Natural killer cell treated with Interleukin-12 subunit alpha and Interleukin-12 subunit beta and Interleukin-15 and Interleukin-18, amount 100 ng/mL, for 72 hours (primary cell): ENCODE results near the gene COPZ1. TPM values are rescaled to one million over a fixed set of nuclear protein-coding genes. Genes with fewer than 3 reads are reported as not detected.

Experiments
- ATAC-seq, 2 donors: fragments of 150-1000 bp; cut with Tn5 transposase in 1 of 2; sonication (Bioruptor Pico), chemical (Tn5 transposase) in 1 of 2; 2 replicates each; pipeline ENCODE4 v1.10.0; 2021
- DNase-seq: peaks from one replicate; pipeline ENCODE4 v3.0.0; 2022; ENCODE audit warnings: low spot score
- H3K27ac Mint-ChIP-seq, 2 donors: 1 replicate in 1 of 2; 2 replicates in 1 of 2; pipeline ENCODE4 v1.8.0; 2022; ENCODE audit warnings: mixed read lengths in 2 of 2, mild to moderate bottlenecking in 1 of 2, moderate library complexity in 1 of 2
- H3K27me3 Mint-ChIP-seq, 2 donors: 1 replicate in 1 of 2; 2 replicates in 1 of 2; pipeline ENCODE4 v1.8.0; 2022; ENCODE audit warnings: mixed read lengths in 2 of 2
- H3K36me3 Mint-ChIP-seq: one replicate; pipeline ENCODE4 v1.8.0; 2022; ENCODE audit warnings: mixed read lengths
- H3K4me1 Mint-ChIP-seq, 2 donors: 1 replicate in 1 of 2; 2 replicates in 1 of 2; pipeline ENCODE4 v1.8.0; 2022; ENCODE audit warnings: low read depth in 2 of 2, mixed read lengths in 2 of 2, mild to moderate bottlenecking in 1 of 2
- H3K4me3 Mint-ChIP-seq: one replicate; pipeline ENCODE4 v1.8.0; 2022; ENCODE audit warnings: mixed read lengths
- H3K9me3 Mint-ChIP-seq: 2 replicates; pipeline ENCODE4 v1.8.0; 2022; ENCODE audit warnings: mixed read lengths
- total RNA-seq, 2 donors: library from RNA; stranded (reverse); gene quantifications; one replicate each; pipeline ENCODE4 v1.2.3, GENCODE V29; 2022

Gene COPZ1
- total RNA-seq, 2 donors from 2014 or later = 111 to 158 TPM

DNA sequence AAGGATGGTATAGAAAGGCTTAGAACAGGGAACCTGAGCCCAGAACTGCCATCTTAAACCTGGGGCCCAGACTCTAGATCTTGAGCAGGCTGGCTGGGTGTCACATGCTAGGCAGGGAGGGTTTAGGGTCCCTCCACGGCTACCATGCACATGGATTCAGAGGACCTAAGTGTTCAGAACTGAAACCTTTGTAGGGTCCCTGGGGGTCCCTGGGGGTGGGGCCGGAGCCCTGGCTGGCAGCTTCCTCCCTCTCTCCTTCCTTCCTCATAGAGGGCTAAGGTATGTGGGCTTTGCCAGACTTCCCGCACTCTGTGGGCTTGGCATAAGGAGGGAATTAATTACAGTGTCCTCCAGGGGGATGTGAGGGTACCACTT, 64.2 kb downstream of the COPZ1 start:
- Mint-ChIP-seq H3K4me3 (no peak overlapping the region), H3K27ac (no peak overlapping the region), H3K36me3 (no peaks in the 10 kb centered on the region), H3K27me3 (no peaks in the 10 kb centered on the region), H3K4me1 (peaks cover 24 to 27% of the 10 kb centered on the region in 2 donors), H3K9me3 (no peaks in the 10 kb centered on the region)
- DNase-seq = no peak
- no peak for ATAC-seq

DNA sequence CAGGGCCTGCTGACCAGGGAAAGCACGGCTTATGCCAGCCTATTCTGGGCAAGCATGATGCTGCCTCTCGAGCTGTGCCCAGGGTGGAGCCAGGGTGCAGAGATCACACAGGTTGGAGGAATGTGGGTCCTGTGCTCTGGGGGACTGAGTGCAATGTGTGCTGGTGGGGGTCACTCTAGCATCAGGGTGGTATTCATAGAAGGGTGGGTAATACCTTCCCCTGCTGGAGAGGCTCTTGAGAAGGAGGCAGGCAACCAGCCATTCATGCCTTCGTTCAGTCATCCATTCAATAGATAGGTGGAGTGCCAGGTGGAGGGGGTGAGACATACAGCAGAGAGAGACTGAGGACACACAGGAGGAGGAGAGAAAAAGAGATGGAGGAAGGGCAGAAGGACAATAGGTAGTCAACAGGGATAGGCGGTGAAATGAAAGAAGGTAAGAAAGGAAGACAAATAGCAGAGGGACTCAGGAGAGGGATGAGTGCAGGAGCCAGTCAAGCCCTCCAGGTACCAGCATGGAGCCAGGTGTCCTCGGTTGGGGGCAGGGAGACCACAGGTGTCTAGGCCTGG, 64.8 kb downstream of the COPZ1 start:
- Mint-ChIP-seq H3K36me3 (no peaks in the 10 kb centered on the region), H3K4me3 (peak overlapping the region; percentile 64), H3K9me3 (no peaks in the 10 kb centered on the region), H3K4me1 (peaks cover 29 to 32% of the 10 kb centered on the region in 2 donors), H3K27ac (peak overlapping the region in 1 of 2 donors; percentile 3), H3K27me3 (no peaks in the 10 kb centered on the region)
- DNase-seq (no peak), ATAC-seq (no peak)

DNA sequence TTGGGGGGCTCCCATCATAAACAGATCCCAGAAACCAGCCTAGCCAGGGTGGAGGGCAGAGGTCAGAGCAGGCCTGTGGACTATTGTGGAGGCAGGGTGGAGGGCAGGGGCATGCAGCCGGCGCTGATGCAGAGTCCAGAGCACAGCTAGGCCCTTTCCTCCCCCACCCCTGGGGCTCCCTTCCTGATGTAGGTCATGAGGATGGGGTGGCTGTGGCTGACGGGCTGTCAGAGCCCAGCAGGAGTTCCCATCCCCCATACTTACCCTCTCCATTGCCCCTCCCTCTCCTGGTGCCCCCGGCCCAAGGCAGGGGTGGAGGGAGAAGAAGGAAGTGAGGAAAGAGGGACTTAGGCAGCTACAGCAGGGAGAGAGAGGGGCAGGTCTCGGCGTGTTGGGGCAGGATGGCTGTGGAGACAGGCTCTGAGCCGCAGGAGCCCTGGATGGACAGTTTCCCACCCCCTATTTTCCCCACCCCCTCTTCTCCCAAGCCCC, 65.3 kb downstream of the COPZ1 start:
- Mint-ChIP-seq H3K4me1 (peaks cover 32 to 34% of the 10 kb centered on the region in 2 donors), H3K4me3 (peak overlapping the region; percentile 64), H3K27me3 (no peaks in the 10 kb centered on the region), H3K27ac (peak overlapping the region in 1 of 2 donors; percentile 3), H3K36me3 (no peaks in the 10 kb centered on the region), H3K9me3 (no peaks in the 10 kb centered on the region)
- ATAC-seq (peak in 1 of 2 donors; percentile 10), DNase-seq (no peak)

DNA sequence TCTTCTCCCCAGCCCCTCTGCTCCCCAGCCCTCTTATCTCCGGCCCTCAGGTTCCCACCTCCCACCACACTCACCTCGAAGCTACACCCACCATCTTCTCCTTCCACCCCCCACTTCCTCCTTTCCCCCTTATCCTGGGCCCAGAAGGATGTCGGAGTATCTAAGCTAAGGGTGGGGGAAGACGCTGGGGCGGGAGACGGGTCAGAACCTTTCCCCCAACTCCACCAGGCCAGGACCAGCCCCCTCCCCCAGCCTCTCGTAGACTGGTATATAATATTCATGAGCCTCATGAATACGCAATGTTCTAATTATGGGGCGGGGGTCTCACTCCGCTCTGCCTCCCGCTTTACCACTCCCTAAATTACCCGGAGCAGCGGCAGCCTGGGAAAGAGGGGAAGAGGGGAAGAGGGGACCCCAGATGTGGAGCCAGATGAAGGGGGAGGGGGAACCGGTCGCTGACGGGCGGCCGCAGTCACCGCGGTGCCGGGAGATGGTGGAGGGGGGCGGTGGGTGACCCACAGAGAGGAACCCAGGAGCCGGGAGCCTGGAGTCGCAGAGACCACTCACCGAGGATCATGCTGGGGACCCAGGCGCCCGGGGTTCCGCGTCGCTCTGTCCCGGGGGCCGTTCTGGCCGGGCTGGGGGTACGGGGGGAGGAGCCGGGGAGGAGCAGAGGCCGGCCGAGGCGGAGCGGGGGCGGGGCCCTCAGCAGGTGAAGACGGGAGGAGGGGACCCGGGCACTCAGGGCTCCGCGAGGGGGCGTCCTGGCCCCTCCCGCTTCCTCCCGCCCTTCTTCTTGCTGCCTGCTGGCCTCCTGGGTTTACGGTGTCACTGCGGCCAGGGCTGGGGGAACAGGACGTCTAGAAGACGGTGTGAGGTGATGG, 66.0 kb downstream of the COPZ1 start:
- H3K36me3 Mint-ChIP-seq = no peaks in the 10 kb centered on the region
- no peaks in the 10 kb centered on the region for H3K27me3 Mint-ChIP-seq
- no peaks in the 10 kb centered on the region for H3K9me3 Mint-ChIP-seq
- H3K27ac Mint-ChIP-seq = peak overlapping the region in 1 of 2 donors; percentile 29
- H3K4me1 Mint-ChIP-seq = peaks cover 32 to 34% of the 10 kb centered on the region in 2 donors
- DNase-seq (peak; percentile 73), ATAC-seq (peak; percentile 84 to 88)
- peak overlapping the region; percentile 56 for H3K4me3 Mint-ChIP-seq

DNA sequence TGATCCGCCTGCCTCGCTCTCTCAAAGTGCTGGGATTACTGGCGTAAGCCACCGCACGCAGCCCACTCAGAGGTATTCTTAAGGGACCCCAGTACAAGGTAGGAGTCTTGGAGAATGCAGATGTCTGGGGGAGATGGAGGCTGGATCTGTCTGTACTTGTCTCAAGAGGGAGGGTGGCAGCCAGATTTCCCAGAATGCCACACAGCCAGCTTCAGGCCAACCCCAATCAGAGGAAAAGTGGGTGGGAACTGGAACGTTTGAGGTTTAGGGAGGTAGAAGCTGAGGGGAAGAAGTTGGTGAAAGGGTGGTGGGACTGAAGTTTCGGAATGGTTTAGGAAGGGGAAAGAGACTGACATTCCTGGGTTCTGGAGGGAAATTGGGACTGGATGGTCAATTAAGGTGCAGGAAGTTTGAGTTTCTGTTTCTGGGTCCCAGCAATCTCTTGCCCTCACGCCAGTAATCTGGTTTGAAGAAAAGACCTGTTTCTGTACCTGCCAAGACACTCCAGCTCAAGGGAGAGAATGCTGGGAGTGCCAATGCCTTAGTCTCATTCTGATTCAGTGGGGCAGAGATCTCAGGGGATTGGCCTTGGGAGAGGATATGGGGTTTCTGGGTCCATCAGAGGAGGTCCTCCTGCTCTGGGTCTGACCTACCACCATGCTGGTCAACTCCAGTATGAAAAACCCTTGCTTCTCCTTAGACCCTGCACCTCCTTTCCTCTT, 67.7 kb downstream of the COPZ1 start:
- H3K4me1 Mint-ChIP-seq = peaks cover 38 to 39% of the 10 kb centered on the region in 2 donors
- H3K36me3 Mint-ChIP-seq = peaks cover 6% of the 10 kb centered on the region
- H3K27me3 Mint-ChIP-seq = no peaks in the 10 kb centered on the region
- H3K27ac Mint-ChIP-seq = no peak overlapping the region
- H3K9me3 Mint-ChIP-seq = no peaks in the 10 kb centered on the region
- H3K4me3 Mint-ChIP-seq = peak overlapping the region; percentile 17
- ATAC-seq (no peak), DNase-seq (no peak)

DNA sequence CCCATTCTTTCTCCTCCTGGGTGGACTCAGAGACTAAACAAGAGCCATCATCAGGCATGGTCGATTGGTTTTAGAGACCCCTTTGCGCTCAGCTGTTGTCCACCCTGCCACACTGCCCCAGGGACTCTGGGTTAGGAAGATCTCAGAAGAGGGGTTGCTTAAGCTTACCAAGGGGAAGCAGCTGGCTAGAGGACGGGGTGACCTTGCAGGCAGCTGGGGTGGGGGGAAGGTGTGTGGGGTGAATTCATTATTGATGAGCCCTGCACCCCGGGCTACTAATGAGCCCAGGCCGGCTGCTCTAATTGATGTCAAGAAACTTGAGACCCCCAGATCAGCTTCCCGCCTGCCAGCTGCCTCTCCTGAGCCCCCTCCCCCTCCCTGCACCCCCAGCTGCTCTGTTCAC, 68.3 kb downstream of the COPZ1 start:
- peaks cover 38 to 39% of the 10 kb centered on the region in 2 donors for H3K4me1 Mint-ChIP-seq
- H3K36me3 Mint-ChIP-seq = peaks cover 11% of the 10 kb centered on the region
- no peaks in the 10 kb centered on the region for H3K9me3 Mint-ChIP-seq

DNA sequence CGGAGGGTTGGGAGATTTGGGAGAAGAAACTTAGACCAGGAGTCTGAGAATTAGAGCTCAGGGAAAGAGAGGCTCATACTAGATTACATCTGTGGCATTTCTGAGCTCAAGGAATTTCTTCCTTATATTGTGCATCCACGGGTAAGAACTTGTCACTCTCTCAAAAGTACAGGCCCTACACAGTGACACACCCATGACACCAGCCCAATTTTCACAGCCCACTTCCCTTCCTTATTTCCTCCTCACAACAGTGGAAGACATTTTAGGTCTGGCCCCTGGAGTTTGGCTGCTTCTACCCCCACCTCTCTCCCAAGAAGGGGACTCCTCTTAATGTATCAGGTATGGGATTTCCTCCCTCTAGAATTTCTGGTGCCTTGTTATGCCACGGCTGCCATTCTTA, 68.8 kb downstream of the COPZ1 start:
- peak overlapping the region; percentile 47 for H3K4me3 Mint-ChIP-seq
- H3K36me3 Mint-ChIP-seq = peaks cover 12% of the 10 kb centered on the region
- DNase-seq (no peak), ATAC-seq (no peak)
- H3K9me3 Mint-ChIP-seq = no peaks in the 10 kb centered on the region
- peak overlapping the region; percentile 54 to 90 for H3K27ac Mint-ChIP-seq
- H3K4me1 Mint-ChIP-seq = peaks cover 38 to 39% of the 10 kb centered on the region in 2 donors
- no peaks in the 10 kb centered on the region for H3K27me3 Mint-ChIP-seq

More for the DNA sequence above, 68.3 kb downstream of the COPZ1 start:
- ATAC-seq = no peak
- no peak overlapping the region for H3K4me3 Mint-ChIP-seq
- H3K27ac Mint-ChIP-seq = no peak overlapping the region
- no peak for DNase-seq
- H3K27me3 Mint-ChIP-seq = no peaks in the 10 kb centered on the region

DNA sequence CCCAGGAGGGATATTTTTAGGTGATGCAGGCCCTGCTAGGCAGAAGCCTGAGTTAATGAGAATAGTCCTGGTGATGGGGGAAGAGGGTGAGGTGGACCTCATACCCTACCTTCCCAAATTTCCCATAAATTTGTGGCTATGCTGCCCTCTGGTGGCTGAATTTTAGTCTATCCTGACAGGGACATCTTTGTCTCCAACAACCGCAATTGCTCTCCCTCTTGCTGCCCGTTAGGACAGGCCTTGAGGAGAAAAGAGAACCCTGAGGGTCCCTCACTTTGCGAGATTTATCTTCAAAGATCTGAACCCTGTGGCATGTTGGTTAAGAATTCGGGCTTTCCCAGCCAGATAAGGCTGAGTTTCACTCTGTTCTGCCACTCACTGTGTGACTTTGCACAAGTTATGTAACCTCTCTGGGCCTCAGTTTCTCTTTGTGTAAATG, 69.4 kb downstream of the COPZ1 start:
- no peak for DNase-seq
- Mint-ChIP-seq H3K27ac (peak overlapping the region; percentile 54 to 90), H3K4me3 (peak overlapping the region; percentile 47)

DNA sequence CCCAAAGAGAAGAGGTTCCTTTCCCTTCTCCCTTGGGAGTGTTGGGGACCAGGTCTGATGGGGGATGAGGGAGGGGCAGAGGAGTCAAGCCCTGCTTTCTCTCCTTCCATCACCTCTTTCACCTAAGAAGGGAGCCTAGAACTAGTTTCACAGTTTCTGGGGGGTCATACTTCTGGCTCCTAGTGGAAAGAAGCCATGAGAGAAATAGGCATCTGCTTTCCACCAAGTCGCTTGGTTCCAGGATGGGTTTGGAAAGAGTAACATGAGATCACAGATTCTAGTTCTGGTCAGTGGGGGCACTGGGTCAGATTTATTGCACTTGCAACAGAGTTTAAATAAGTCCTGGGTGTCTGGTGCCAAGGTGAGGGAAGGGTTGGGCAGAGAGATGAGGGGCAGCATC, 70.1 kb downstream of the COPZ1 start:
- H3K36me3 Mint-ChIP-seq = peaks cover 21% of the 10 kb centered on the region
- no peaks in the 10 kb centered on the region for H3K27me3 Mint-ChIP-seq
- ATAC-seq (no peak), DNase-seq (no peak)
- peaks cover 32 to 38% of the 10 kb centered on the region in 2 donors for H3K4me1 Mint-ChIP-seq
- no peak overlapping the region for H3K4me3 Mint-ChIP-seq
- H3K9me3 Mint-ChIP-seq = no peaks in the 10 kb centered on the region
- peak overlapping the region; percentile 29 to 54 for H3K27ac Mint-ChIP-seq

More for the DNA sequence above, 69.4 kb downstream of the COPZ1 start:
- no peaks in the 10 kb centered on the region for H3K9me3 Mint-ChIP-seq
- ATAC-seq = no peak
- H3K27me3 Mint-ChIP-seq = no peaks in the 10 kb centered on the region
- peaks cover 17% of the 10 kb centered on the region for H3K36me3 Mint-ChIP-seq
- peaks cover 38 to 42% of the 10 kb centered on the region in 2 donors for H3K4me1 Mint-ChIP-seq

DNA sequence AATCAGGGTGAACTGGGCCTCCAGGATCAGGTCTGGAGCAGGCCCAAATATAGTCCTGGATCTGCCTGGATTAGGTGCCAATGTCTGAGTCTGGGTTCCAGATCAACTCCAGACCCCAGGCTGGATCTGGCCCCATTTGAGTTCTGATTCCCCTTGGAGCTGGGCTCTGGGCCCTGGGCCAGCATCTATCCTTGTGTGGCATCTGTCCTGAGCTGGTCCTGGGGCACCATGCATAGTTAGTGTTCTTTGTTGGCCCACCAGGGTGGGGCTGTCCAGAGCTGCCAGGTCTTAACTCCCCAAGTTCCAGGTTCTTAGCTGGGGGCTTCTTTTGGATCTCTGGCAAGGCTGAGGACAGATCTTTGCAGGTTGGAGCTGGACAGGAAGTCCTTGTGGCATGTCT, 70.6 kb downstream of the COPZ1 start:
- peaks cover 31 to 38% of the 10 kb centered on the region in 2 donors for H3K4me1 Mint-ChIP-seq
- H3K27ac Mint-ChIP-seq = no peak overlapping the region
- H3K27me3 Mint-ChIP-seq = no peaks in the 10 kb centered on the region
- H3K36me3 Mint-ChIP-seq = peaks cover 26% of the 10 kb centered on the region
- ATAC-seq (no peak), DNase-seq (no peak)
- no peak overlapping the region for H3K4me3 Mint-ChIP-seq
- no peaks in the 10 kb centered on the region for H3K9me3 Mint-ChIP-seq

DNA sequence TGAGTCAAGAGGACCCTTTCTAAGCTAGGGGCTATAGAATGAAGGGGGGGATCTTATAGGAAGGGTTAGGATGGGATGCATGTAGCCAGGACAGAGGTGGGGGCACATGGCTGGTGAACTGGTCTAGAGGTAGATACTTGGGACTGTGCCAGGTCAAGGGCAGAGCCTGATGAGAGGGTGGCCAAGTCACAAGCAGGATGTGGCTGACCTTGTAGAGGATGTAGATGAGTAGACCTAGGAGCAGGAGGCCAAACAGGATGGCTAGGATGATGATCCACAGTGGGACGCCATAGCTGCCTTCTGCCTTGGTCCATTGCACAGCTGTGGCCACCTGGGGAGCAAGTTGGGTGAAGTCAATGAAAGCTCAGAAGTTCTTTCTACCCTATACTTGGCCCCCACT, 72.2 kb downstream of the COPZ1 start:
- H3K4me1 Mint-ChIP-seq = peaks cover 24 to 31% of the 10 kb centered on the region in 2 donors
- peak overlapping the region; percentile 38 to 60 for H3K27ac Mint-ChIP-seq
- peaks cover 26% of the 10 kb centered on the region for H3K36me3 Mint-ChIP-seq
- H3K4me3 Mint-ChIP-seq = no peak overlapping the region
- H3K27me3 Mint-ChIP-seq = no peaks in the 10 kb centered on the region
- H3K9me3 Mint-ChIP-seq = no peaks in the 10 kb centered on the region
- DNase-seq (no peak), ATAC-seq (peak in 1 of 2 donors; percentile 37)

DNA sequence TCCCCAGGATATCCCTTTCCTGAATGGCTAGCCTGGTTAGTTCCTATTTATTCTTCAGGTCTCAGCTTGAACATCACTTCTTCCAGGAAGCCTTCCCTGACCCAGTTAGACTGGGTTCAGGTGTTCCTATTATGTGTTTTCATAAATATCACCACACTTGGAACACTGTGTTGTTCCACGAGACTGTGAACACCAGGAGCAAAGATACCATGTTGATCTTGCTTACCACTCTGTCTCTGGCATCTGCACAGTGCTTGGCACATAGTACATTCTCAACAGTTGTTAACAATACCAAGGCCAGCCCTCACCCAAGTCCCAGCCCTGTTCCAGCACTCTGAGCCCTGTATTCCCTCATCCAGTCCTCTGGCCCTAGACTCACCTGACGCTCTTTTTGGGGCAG, 73.3 kb downstream of the COPZ1 start:
- no peak overlapping the region for H3K4me3 Mint-ChIP-seq
- no peaks in the 10 kb centered on the region for H3K9me3 Mint-ChIP-seq
- peaks cover 18 to 27% of the 10 kb centered on the region in 2 donors for H3K4me1 Mint-ChIP-seq
- H3K36me3 Mint-ChIP-seq = peaks cover 26% of the 10 kb centered on the region
- H3K27me3 Mint-ChIP-seq = no peaks in the 10 kb centered on the region
- no peak overlapping the region for H3K27ac Mint-ChIP-seq
- no peak for ATAC-seq
- DNase-seq = no peak

DNA sequence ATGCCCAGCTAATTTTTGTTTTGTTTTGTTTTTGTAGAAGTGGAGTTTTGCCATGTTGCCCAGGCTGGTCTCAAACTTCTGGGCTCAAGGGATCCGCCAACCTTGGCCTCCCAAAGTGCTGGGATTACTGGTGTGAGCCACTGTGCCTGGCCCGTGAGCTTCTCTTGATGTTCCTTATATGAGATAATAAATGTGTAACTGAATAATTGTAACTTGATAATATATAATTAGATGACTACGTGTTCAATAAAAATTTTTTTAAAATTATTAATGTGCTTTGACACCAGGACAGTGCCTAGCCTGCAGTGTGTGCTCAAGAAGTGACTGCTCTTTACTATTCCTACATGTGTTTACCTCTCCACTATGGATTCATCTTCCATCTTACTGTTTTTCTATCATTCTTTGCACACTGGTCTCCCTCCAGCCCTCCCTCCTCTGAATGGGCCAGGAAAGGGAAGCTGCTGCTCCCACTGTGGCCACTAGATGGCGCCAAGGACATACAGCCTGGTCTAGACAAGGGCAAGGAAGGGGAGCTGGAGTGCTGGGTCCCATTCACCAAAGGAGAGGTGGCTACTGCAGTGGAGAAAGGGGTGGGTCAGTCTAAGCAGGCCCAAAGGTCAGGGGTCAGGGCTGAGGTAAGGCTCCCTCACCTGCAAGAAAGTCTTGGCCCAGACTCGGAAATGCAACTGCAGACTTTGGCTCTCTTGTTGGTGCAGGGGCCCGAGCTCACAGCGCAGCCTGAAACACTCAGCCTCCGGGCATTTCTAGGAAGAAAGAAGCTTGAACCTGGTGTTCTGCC, 74.3 kb downstream of the COPZ1 start:
- Mint-ChIP-seq H3K9me3 (no peaks in the 10 kb centered on the region), H3K4me3 (no peak overlapping the region), H3K36me3 (peaks cover 26% of the 10 kb centered on the region), H3K27ac (no peak overlapping the region), H3K27me3 (no peaks in the 10 kb centered on the region), H3K4me1 (peaks cover 11 to 19% of the 10 kb centered on the region in 2 donors)
- DNase-seq (peak; percentile 81), ATAC-seq (peak; percentile 81 to 84)
